Measurements from ENCODE around the gene PSMD14. TPM values are rescaled to one million over a fixed set of nuclear protein-coding genes. Genes with fewer than 3 reads are reported as not detected.

PSMD14 gene
- total and polyA plus RNA-seq, 2 of the 8 experiments (the other 6 are each of a cell fraction or from before 2014, with no cell fraction given), result 53.9 to 88.7 TPM

DNA sequence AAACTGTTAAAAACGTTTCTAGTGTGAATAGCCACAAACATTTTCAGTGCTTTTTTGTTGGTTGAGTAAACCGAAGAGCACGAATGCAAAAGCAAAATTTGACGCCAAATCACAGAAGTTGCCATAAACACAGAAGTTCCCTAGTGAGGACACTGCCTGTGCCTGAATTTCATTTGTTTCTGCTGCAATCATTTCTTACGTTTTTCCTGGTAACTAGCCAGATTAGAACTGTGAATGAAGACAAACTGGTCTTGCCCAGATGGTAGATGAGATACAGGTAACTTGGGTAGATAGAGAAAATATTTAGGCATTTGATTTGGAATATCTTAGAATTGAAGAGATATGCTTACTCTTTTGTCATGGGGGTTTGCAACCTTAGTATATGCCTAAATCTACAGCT, 98.1 kb downstream of the PSMD14 start (continued):
- TF ChIP-seq, protein P1, sequence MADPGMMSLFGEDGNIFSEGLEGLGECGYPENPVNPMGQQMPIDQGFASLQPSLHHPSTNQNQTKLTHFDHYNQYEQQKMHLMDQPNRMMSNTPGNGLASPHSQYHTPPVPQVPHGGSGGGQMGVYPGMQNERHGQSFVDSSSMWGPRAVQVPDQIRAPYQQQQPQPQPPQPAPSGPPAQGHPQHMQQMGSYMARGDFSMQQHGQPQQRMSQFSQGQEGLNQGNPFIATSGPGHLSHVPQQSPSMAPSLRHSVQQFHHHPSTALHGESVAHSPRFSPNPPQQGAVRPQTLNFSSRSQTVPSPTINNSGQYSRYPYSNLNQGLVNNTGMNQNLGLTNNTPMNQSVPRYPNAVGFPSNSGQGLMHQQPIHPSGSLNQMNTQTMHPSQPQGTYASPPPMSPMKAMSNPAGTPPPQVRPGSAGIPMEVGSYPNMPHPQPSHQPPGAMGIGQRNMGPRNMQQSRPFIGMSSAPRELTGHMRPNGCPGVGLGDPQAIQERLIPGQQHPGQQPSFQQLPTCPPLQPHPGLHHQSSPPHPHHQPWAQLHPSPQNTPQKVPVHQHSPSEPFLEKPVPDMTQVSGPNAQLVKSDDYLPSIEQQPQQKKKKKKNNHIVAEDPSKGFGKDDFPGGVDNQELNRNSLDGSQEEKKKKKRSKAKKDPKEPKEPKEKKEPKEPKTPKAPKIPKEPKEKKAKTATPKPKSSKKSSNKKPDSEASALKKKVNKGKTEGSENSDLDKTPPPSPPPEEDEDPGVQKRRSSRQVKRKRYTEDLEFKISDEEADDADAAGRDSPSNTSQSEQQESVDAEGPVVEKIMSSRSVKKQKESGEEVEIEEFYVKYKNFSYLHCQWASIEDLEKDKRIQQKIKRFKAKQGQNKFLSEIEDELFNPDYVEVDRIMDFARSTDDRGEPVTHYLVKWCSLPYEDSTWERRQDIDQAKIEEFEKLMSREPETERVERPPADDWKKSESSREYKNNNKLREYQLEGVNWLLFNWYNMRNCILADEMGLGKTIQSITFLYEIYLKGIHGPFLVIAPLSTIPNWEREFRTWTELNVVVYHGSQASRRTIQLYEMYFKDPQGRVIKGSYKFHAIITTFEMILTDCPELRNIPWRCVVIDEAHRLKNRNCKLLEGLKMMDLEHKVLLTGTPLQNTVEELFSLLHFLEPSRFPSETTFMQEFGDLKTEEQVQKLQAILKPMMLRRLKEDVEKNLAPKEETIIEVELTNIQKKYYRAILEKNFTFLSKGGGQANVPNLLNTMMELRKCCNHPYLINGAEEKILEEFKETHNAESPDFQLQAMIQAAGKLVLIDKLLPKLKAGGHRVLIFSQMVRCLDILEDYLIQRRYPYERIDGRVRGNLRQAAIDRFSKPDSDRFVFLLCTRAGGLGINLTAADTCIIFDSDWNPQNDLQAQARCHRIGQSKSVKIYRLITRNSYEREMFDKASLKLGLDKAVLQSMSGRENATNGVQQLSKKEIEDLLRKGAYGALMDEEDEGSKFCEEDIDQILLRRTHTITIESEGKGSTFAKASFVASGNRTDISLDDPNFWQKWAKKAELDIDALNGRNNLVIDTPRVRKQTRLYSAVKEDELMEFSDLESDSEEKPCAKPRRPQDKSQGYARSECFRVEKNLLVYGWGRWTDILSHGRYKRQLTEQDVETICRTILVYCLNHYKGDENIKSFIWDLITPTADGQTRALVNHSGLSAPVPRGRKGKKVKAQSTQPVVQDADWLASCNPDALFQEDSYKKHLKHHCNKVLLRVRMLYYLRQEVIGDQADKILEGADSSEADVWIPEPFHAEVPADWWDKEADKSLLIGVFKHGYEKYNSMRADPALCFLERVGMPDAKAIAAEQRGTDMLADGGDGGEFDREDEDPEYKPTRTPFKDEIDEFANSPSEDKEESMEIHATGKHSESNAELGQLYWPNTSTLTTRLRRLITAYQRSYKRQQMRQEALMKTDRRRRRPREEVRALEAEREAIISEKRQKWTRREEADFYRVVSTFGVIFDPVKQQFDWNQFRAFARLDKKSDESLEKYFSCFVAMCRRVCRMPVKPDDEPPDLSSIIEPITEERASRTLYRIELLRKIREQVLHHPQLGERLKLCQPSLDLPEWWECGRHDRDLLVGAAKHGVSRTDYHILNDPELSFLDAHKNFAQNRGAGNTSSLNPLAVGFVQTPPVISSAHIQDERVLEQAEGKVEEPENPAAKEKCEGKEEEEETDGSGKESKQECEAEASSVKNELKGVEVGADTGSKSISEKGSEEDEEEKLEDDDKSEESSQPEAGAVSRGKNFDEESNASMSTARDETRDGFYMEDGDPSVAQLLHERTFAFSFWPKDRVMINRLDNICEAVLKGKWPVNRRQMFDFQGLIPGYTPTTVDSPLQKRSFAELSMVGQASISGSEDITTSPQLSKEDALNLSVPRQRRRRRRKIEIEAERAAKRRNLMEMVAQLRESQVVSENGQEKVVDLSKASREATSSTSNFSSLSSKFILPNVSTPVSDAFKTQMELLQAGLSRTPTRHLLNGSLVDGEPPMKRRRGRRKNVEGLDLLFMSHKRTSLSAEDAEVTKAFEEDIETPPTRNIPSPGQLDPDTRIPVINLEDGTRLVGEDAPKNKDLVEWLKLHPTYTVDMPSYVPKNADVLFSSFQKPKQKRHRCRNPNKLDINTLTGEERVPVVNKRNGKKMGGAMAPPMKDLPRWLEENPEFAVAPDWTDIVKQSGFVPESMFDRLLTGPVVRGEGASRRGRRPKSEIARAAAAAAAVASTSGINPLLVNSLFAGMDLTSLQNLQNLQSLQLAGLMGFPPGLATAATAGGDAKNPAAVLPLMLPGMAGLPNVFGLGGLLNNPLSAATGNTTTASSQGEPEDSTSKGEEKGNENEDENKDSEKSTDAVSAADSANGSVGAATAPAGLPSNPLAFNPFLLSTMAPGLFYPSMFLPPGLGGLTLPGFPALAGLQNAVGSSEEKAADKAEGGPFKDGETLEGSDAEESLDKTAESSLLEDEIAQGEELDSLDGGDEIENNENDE (IDR thresholded peaks at IDR 0.05; ENCODE audit: insufficient replicate concordance, low read length), result no peak

Data from H1 (cell line).